Astrocyte of the cerebellum (primary cell): ENCODE data around the gene DCP2.

ENCODE experiments used
- DNase-seq: peaks from one replicate; pipeline ENCODE4 v3.0.0-alpha.2; 2011; ENCODE audit warnings: low read depth
- H3K4me3 ChIP-seq: 2 replicates; pipeline ENCODE4 v1.5.1; 2011; ENCODE audit warnings: mild to moderate bottlenecking, low read depth, low read length, moderate library complexity
- CTCF ChIP-seq: IDR thresholded peaks from 2 replicates; pipeline ENCODE4 v1.5.1; 2012; ENCODE audit warnings: low read length, low read depth, moderate library complexity, mild to moderate bottlenecking; ENCODE audit errors: missing control alignments
- in situ Hi-C: cut with HindIII; loops from 2 replicates; pipeline ENCODE4 v1.10.0; 2017; ENCODE audit warnings: low sequenced_read_pairs

DCP2 gene

GRCh38 chr5:113067635-113068344 is 91.2 kb downstream of the DCP2 start:
- in situ Hi-C loops, result no loop called here
- no peak for TF ChIP-seq CTCF
- no peak for DNase-seq
- no peak overlapping the region for H3K4me3 ChIP-seq

GRCh38 chr5:113068559-113068958 is 92.0 kb downstream of the DCP2 start:
- no peak overlapping the region for H3K4me3 ChIP-seq
- in situ Hi-C loops, result no loop called here
- DNase-seq, result no peak
- no peak for TF ChIP-seq CTCF
